ENCODE results near the gene KLHL25. TPM values are rescaled to one million over a fixed set of nuclear protein-coding genes. Genes with fewer than 3 reads are reported as not detected.

KLHL25 gene
- polyA plus RNA-seq, 1 donor from 2014 or later: 38.9 TPM

DNA sequence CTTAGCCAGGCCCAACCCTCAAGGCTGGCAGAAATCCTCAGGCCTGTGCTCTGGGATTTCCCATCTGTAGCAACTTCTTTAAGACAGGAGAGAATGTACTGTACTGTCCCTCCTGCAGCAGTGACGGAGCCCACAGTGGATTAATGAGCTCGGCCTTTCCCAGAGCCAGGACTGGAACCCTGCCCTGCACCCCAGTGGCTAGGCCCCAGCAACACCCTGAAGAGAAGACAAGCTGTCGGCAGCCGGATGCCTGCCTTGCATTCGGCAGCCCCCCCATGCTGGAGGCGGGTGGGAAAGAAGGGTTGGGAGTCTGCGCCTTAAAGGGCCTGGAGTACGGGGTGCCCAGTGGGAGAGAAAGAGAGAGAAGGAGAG is 32.0 kb downstream of the KLHL25 start:
- no peaks in the 10 kb centered on the region for H3K27me3 ChIP-seq (ENCODE audit: insufficient read depth, low read depth, low read length)
- H2AFZ ChIP-seq (ENCODE audit: low read depth, low read length): no peak overlapping the region
- no peaks in the 10 kb centered on the region for H3K9me3 ChIP-seq (ENCODE audit: low read length)
- H3K36me3 ChIP-seq (ENCODE audit: insufficient read depth, low read length): peaks cover 6% of the 10 kb centered on the region
- H3K4me2 ChIP-seq (ENCODE audit: low read length): no peak overlapping the region
- no peaks in the 10 kb centered on the region for H4K20me1 ChIP-seq (ENCODE audit: insufficient read depth)
- no peak overlapping the region for H3K9ac ChIP-seq (ENCODE audit: low read length)
- H3K9me2 ChIP-seq (ENCODE audit: insufficient read depth, low read length): no peaks in the 10 kb centered on the region
- H3K27ac ChIP-seq (ENCODE audit: low read length): no peak overlapping the region
- peaks cover 18% of the 10 kb centered on the region for H3K79me2 ChIP-seq (replicated peaks; ENCODE audit: insufficient read depth, low read length)
- no peaks in the 10 kb centered on the region for H3F3A ChIP-seq (ENCODE audit: insufficient read depth, low read length, poor library complexity, severe bottlenecking)
- no peak overlapping the region for H3K4me3 ChIP-seq (ENCODE audit: low read length)
- TF ChIP-seq MXI1 (conservative IDR thresholded peaks at IDR 0.05; ENCODE audit: poor library complexity, severe bottlenecking) (no peak), TAF1 (IDR thresholded peaks at IDR 0.05; ENCODE audit: low read depth) (no peak), EZH2 (IDR thresholded peaks at IDR 0.05; ENCODE audit: borderline replicate concordance, insufficient read depth, low read length, poor library complexity, severe bottlenecking) (no peak), EP300 (conservative IDR thresholded peaks at IDR 0.05; ENCODE audit: poor library complexity, severe bottlenecking) (no peak)

DNA sequence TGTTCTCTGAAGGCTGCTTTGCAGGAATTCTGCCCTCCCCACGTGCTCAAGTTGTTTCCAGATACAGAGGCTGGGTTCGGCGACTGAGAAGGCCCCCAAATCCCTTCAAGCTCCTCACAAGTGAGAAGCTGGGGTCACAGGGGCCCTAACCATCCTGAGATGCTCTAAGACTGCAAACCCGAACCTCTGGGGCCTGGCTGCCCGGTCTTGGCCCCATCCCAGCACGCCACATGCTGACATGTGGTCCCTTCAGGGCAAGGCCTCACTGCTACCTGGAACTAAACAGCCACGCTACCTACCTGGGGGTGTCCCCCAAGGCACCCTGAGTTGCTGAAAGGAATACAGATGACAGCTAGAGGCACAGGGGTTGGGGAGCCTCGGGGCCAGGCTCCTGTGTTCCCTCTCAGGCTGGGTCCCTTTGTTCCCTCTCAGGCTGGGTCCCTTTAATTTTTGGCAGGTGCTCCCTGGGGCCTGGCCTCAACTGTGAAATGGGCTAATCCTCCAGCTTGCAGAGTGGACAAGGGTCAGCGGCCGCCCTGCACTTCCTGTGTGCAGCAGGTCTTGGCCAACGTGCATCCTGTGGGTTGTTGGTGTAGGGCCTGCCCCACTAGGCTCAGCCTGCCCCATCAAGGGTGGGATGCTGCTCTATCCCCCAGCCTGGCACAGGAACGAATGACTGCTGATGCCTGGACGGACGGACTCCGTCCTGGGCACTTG is 32.5 kb downstream of the KLHL25 start:
- H3K27ac ChIP-seq (ENCODE audit: low read length): no peak overlapping the region
- H3K4me2 ChIP-seq (ENCODE audit: low read length): no peak overlapping the region
- no peaks in the 10 kb centered on the region for H3F3A ChIP-seq (ENCODE audit: insufficient read depth, low read length, poor library complexity, severe bottlenecking)
- H3K9me3 ChIP-seq (ENCODE audit: low read length): no peaks in the 10 kb centered on the region
- H2AFZ ChIP-seq (ENCODE audit: low read depth, low read length): no peak overlapping the region
- peaks cover under 1% of the 10 kb centered on the region for H3K36me3 ChIP-seq (ENCODE audit: insufficient read depth, low read length)
- no peaks in the 10 kb centered on the region for H3K27me3 ChIP-seq (ENCODE audit: insufficient read depth, low read depth, low read length)
- H3K9ac ChIP-seq (ENCODE audit: low read length): no peak overlapping the region
- H3K4me3 ChIP-seq (ENCODE audit: low read length): no peak overlapping the region
- no peaks in the 10 kb centered on the region for H3K9me2 ChIP-seq (ENCODE audit: insufficient read depth, low read length)
- H4K20me1 ChIP-seq (ENCODE audit: insufficient read depth): no peaks in the 10 kb centered on the region
- peaks cover 12% of the 10 kb centered on the region for H3K79me2 ChIP-seq (replicated peaks; ENCODE audit: insufficient read depth, low read length)
- TF ChIP-seq, protein P1, sequence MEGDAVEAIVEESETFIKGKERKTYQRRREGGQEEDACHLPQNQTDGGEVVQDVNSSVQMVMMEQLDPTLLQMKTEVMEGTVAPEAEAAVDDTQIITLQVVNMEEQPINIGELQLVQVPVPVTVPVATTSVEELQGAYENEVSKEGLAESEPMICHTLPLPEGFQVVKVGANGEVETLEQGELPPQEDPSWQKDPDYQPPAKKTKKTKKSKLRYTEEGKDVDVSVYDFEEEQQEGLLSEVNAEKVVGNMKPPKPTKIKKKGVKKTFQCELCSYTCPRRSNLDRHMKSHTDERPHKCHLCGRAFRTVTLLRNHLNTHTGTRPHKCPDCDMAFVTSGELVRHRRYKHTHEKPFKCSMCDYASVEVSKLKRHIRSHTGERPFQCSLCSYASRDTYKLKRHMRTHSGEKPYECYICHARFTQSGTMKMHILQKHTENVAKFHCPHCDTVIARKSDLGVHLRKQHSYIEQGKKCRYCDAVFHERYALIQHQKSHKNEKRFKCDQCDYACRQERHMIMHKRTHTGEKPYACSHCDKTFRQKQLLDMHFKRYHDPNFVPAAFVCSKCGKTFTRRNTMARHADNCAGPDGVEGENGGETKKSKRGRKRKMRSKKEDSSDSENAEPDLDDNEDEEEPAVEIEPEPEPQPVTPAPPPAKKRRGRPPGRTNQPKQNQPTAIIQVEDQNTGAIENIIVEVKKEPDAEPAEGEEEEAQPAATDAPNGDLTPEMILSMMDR (IDR thresholded peaks at IDR 0.05; ENCODE audit: poor library complexity, severe bottlenecking): no peak
- TF ChIP-seq EZH2 (IDR thresholded peaks at IDR 0.05; ENCODE audit: borderline replicate concordance, insufficient read depth, low read length, poor library complexity, severe bottlenecking) (no peak), EP300 (conservative IDR thresholded peaks at IDR 0.05; ENCODE audit: poor library complexity, severe bottlenecking) (no peak), MXI1 (conservative IDR thresholded peaks at IDR 0.05; ENCODE audit: poor library complexity, severe bottlenecking) (no peak), TAF1 (IDR thresholded peaks at IDR 0.05; ENCODE audit: low read depth) (no peak), RAD21 (conservative IDR thresholded peaks at IDR 0.05) (no peak), POLR2AphosphoS5 (IDR thresholded peaks at IDR 0.05) (no peak), SMC3 (conservative IDR thresholded peaks at IDR 0.05; ENCODE audit: poor library complexity) (no peak)
- TF ChIP-seq, protein P2, sequence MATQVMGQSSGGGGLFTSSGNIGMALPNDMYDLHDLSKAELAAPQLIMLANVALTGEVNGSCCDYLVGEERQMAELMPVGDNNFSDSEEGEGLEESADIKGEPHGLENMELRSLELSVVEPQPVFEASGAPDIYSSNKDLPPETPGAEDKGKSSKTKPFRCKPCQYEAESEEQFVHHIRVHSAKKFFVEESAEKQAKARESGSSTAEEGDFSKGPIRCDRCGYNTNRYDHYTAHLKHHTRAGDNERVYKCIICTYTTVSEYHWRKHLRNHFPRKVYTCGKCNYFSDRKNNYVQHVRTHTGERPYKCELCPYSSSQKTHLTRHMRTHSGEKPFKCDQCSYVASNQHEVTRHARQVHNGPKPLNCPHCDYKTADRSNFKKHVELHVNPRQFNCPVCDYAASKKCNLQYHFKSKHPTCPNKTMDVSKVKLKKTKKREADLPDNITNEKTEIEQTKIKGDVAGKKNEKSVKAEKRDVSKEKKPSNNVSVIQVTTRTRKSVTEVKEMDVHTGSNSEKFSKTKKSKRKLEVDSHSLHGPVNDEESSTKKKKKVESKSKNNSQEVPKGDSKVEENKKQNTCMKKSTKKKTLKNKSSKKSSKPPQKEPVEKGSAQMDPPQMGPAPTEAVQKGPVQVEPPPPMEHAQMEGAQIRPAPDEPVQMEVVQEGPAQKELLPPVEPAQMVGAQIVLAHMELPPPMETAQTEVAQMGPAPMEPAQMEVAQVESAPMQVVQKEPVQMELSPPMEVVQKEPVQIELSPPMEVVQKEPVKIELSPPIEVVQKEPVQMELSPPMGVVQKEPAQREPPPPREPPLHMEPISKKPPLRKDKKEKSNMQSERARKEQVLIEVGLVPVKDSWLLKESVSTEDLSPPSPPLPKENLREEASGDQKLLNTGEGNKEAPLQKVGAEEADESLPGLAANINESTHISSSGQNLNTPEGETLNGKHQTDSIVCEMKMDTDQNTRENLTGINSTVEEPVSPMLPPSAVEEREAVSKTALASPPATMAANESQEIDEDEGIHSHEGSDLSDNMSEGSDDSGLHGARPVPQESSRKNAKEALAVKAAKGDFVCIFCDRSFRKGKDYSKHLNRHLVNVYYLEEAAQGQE (IDR thresholded peaks at IDR 0.05; ENCODE audit: borderline replicate concordance): no peak

Data from neural cell (in vitro differentiated cells).